Left kidney (tissue), 8 donors: Measurements from ENCODE around the gene ATP6V1A. TPM values are rescaled to one million over a fixed set of nuclear protein-coding genes. Genes with fewer than 3 reads are reported as not detected.

Source experiments
- DNase-seq: peaks from one replicate; pipeline ENCODE4 v3.0.0-alpha.2; 2013
- long read RNA-seq, 8 donors: transcript quantifications; one replicate each; lab custom pipeline, GENCODE V29; 2026
- polyA plus RNA-seq: library from polyadenylated mRNA; unstranded; fragments of 120-200 nt; gene quantifications from one replicate; pipeline ENCODE4 v1.2.1, GENCODE V29; 2013; ENCODE audit not compliant: insufficient read length

The ATP6V1A gene
- 98.8 TPM for polyA plus RNA-seq
- long read RNA-seq, donor 1, full-length matches to known transcripts: 13 of 71 reads
- long read RNA-seq, donor 1, partial matches to known transcripts: 58 of 71 reads
- long read RNA-seq, donor 1, other reads (novel, unspliced or antisense): 0 of 71 reads
- long read RNA-seq, donor 2, full-length matches to known transcripts: 9 of 9 reads
- long read RNA-seq, donor 2, partial matches to known transcripts: 0 of 9 reads
- long read RNA-seq, donor 2, other reads (novel, unspliced or antisense): 0 of 9 reads
- long read RNA-seq, donor 3, full-length matches to known transcripts: 6 of 6 reads
- long read RNA-seq, donor 3, partial matches to known transcripts: 0 of 6 reads
- long read RNA-seq, donor 3, other reads (novel, unspliced or antisense): 0 of 6 reads
- long read RNA-seq, donor 4: 0 reads
- long read RNA-seq, donor 5, full-length matches to known transcripts: 8 of 8 reads
- long read RNA-seq, donor 5, partial matches to known transcripts: 0 of 8 reads
- long read RNA-seq, donor 5, other reads (novel, unspliced or antisense): 0 of 8 reads
- long read RNA-seq, donor 6, full-length matches to known transcripts: 6 of 6 reads
- long read RNA-seq, donor 6, partial matches to known transcripts: 0 of 6 reads
- long read RNA-seq, donor 6, other reads (novel, unspliced or antisense): 0 of 6 reads
- long read RNA-seq, donor 7, full-length matches to known transcripts: 10 of 18 reads
- long read RNA-seq, donor 7, partial matches to known transcripts: 8 of 18 reads
- long read RNA-seq, donor 7, other reads (novel, unspliced or antisense): 0 of 18 reads
- long read RNA-seq, donor 8, full-length matches to known transcripts: 7 of 38 reads
- long read RNA-seq, donor 8, partial matches to known transcripts: 31 of 38 reads
- long read RNA-seq, donor 8, other reads (novel, unspliced or antisense): 0 of 38 reads

GRCh38 chr3:113746548-113747282 lies at the start of gene ATP6V1A:
Gene ATP6V1A, plus strand, starts transcription at chr3:113747035. Its CDS starts 31,719 bp downstream, at chr3:113778754.
- peak; percentile 96 for DNase-seq

- no peak for DNase-seq
Measured at GRCh38 chr3:113697500-113698090, 49.2 kb upstream of the ATP6V1A start.

- DNase-seq: no peak
Measured at GRCh38 chr3:113698213-113698742, 48.6 kb upstream of the ATP6V1A start.

GRCh38 chr3:113698956-113699355 lies 47.9 kb upstream of the ATP6V1A start:
- DNase-seq: peak; percentile 3

- DNase-seq: no peak
Measured at GRCh38 chr3:113707835-113708234, 39.0 kb upstream of the ATP6V1A start.

- DNase-seq: no peak
Measured at GRCh38 chr3:113712129-113712528, 34.7 kb upstream of the ATP6V1A start.

GRCh38 chr3:113714702-113715101 lies 32.1 kb upstream of the ATP6V1A start:
- no peak for DNase-seq

- no peak for DNase-seq
Measured at GRCh38 chr3:113717308-113717707, 29.5 kb upstream of the ATP6V1A start.

GRCh38 chr3:113717818-113718217 lies 29.0 kb upstream of the ATP6V1A start:
- DNase-seq: no peak

- DNase-seq: no peak
Measured at GRCh38 chr3:113719294-113719693, 27.5 kb upstream of the ATP6V1A start.

- no peak for DNase-seq
Measured at GRCh38 chr3:113719758-113720157, 27.1 kb upstream of the ATP6V1A start.

- no peak for DNase-seq
Measured at GRCh38 chr3:113721636-113722035, 25.2 kb upstream of the ATP6V1A start.

GRCh38 chr3:113728661-113729060 lies 18.2 kb upstream of the ATP6V1A start:
- no peak for DNase-seq

- no peak for DNase-seq
Measured at GRCh38 chr3:113730550-113730949, 16.3 kb upstream of the ATP6V1A start.

- no peak for DNase-seq
Measured at GRCh38 chr3:113731694-113732093, 15.1 kb upstream of the ATP6V1A start.

GRCh38 chr3:113736548-113737089 lies 10.2 kb upstream of the ATP6V1A start:
- DNase-seq: peak; percentile 60

- DNase-seq: no peak
Measured at GRCh38 chr3:113741086-113741485, 5.7 kb upstream of the ATP6V1A start.

- no peak for DNase-seq
Measured at GRCh38 chr3:113741620-113742019, 5.2 kb upstream of the ATP6V1A start.

- DNase-seq: no peak
Measured at GRCh38 chr3:113743006-113743630, 3.7 kb upstream of the ATP6V1A start.

- DNase-seq: peak; percentile 90
Measured at GRCh38 chr3:113744941-113745755, 1.7 kb upstream of the ATP6V1A start.
